ENCODE measurements around the gene EEA1. TPM values are rescaled to one million over a fixed set of nuclear protein-coding genes. Genes with fewer than 3 reads are reported as not detected.

The EEA1 gene
- total RNA-seq, 1 donor from 2014 or later = 13.7 TPM

DNA sequence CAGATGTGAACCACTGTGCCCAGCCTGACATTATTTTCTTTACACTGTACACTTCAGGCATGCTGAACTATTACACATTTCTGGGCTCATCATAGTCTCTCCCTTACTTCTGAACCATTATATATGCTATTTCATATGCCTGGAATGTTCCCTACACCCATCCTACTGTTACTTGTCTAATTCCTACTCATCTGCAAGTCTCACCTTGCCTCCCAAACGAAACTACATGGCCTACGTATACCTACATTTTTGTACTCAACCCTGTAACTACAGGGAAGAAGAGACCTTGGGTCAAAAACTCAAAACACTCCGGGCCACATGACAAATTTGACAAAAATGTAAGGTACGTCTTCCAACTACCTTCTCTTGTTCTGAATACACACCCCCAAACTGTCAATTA, 9.5 kb upstream of the EEA1 start:
- intact Hi-C loops (cut with micrococcal nuclease) = no loop called here

DNA sequence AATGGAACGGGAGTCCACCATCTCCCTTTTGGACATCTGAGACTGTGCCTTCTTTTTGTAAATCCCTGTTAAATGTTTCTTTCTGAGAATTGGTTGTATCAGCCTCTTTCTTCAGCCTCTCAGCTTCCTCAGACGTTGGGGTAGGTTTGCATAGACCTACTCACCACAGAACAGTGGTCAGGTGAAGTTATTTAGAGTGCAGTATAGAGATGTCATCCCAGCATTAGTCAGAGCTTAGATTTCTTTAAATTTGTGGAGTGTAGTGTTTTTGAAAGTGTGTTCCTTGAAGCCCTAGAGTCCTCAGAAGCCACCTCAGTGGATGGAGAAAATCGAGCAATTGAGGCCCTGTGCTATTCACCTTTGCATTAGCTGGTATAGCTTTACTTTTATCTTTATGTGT, 8.9 kb upstream of the EEA1 start:
- intact Hi-C loops (cut with micrococcal nuclease) = no loop called here

DNA sequence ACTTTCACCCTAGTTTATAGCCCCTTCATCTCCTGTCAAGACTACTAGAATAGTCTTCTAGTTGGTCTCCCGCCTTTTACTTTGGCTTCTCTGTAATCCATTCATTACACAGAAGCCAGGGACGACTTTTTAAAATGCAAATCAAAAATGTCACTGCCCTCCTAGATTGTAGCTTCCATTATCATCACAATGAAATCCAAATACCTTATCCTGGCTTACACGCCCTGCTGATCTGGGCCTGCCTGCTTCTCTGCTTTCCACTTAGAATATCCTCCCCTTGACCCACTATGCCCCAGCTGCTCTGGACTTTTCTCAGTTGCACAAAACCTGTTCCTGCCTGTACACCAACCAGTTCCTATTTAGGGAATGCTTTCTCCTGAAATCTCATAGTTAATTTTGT, 4.5 kb upstream of the EEA1 start:
- intact Hi-C loops (cut with micrococcal nuclease) = no loop called here

DNA sequence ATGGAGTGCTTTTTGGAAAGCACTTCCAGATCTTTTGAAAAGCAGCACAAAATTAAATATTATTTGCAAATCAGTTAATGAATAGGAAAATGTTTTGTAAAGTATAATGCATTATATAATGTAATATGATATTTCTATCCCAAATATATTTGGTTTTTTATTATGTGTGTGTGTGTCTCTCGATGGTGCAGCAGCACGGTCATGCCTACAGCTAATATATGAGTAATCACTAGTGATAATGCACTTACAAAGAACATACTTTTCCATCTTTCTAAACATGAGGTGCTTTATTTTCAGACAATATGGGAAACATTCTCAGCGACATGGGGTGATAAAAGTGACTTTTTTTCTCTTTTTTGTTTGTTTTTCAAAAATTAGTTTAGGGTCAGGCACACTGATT, 1.3 kb upstream of the EEA1 start:
- intact Hi-C loops (cut with micrococcal nuclease) = no loop called here

DNA sequence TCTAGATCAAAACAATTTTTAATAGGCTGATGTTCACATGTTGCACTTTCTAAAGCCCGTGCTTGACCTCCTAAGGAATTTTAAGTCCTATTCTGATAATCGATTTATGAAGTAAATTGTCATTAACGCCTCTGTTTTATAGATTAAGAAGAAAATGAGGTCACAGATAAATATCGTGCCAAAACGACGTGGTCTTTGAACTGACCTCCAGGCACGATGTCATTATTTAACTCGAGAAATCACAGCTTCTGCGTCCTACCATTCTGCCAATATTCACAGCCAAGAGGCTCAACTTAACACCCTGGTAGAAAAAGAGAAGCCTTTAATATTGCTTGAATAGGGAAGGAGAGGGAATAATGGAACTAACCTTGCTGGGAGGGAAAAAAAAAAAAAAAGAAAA, 888 bp upstream of the EEA1 start:
- intact Hi-C loops (cut with micrococcal nuclease) = loop anchor here (1.0 to 10.0 kb wide), 22 partner anchors 103 to 1715 kb away; partner anchors contain the start of genes CEP83, CRADD, MRPL42 and NUDT4

DNA sequence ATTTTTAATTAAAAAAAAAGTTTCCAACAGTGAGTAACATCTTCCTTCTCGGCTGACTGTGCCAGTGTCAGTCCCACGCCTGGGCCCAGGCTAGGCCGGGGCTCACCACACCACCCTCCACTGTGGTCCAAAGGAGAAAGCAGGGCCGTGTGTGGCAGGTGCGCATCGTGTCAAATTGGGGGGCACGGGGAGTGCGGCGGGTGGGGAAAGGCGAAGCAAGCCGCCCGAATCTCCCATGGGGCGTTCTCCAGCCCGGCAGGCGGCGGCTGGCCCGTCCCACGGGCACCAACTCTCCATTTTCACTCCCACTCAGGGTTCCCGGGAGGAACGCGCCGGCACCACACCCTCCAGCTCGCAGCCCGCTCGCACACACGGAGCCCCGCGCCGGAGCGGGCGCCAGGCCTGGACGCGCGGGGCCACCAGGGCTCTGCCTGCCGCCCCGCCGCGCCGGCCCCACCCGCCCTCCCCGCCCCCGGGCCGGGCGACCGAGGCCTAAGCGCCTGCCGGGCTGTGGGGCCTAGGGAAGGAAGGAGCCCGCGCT, 604 bp downstream of the EEA1 start:
- intact Hi-C loops (cut with micrococcal nuclease) = loop anchor here (5.0 to 10.0 kb wide), 13 partner anchors 469 to 1716 kb away; no protein-coding TSS in a partner anchor

DNA sequence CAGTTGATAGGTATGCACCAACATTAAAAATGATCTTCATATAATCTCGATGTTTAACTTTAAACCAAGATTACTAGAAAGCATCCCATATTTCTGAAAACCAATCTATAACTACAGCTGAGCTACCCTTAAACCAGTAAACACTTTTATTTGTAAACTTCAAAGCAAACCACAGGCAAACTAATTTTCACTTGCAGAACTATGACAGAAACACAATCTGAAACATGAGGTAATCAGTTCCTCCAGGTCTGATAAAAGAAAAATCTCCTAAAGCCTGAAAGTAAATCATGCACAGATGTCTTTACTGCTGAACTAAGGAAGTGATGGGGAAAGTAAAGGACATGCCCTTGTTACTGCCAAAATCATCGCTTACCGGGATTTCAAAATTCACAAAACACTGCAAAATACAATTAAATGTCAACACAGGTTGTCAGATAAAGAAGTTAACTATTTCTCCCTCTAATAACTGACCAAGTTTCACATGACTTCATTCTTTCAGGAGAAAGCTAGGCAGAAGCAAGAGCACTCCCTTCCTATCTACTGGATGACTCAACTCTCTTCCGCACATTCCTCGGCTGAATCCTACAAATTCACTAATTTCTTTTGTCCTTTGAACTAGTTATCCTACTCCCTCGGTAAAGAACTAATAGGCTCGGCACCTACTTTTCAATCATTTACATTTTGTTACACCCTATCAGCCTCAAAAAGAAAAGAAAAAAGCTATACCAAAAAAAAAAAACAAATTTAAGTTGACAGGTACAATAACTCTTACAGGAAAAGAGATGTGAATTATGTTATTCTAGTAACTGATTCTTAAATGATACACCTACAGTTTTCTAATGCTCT, 1.4 kb downstream of the EEA1 start:
- intact Hi-C loops (cut with micrococcal nuclease) = loop anchor here (1.0 to 10.0 kb wide), 17 partner anchors 19 to 1717 kb away; no protein-coding TSS in a partner anchor

DNA sequence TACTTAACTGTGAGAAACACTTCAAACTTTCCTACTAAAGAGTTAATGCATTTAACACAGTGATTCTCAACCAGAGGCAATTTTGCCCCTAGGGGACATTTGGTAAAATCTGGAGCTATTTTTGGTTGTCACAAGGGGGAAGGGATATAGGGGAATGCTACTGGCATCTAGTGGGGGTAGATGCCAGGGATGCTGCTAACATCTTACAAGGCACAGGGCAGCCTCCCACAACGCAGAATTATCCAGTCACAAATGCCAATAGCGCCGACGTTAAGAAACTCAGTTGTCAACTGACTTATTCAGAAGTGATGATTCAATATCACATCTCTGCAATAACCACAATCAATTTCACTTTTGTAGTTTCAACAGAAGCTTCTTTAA, 2.0 kb downstream of the EEA1 start:
- intact Hi-C loops (cut with micrococcal nuclease) = loop anchor here (1.0 to 10.0 kb wide), 17 partner anchors 19 to 1718 kb away; no protein-coding TSS in a partner anchor

DNA sequence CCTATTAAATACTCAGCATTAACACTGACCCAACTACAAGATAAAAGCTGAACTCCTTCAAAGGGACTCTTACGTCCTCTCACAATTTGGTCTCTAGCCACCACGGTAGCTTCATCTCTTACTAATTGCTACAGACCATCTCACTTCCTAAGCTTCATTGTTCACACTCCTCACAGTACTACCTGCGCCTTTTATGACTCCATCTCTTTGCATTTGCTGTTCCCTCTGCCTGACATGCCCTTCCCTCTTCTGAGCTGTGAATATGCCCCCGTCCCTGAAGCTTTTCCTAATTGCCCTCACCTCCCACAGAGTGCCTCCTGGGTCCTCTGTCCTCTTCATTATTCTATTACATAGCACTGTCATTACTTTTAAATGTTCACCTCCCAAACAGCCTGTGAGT, 2.5 kb downstream of the EEA1 start:
- intact Hi-C loops (cut with micrococcal nuclease) = loop anchor here (5.0 to 10.0 kb wide), 13 partner anchors 471 to 1718 kb away; no protein-coding TSS in a partner anchor

DNA sequence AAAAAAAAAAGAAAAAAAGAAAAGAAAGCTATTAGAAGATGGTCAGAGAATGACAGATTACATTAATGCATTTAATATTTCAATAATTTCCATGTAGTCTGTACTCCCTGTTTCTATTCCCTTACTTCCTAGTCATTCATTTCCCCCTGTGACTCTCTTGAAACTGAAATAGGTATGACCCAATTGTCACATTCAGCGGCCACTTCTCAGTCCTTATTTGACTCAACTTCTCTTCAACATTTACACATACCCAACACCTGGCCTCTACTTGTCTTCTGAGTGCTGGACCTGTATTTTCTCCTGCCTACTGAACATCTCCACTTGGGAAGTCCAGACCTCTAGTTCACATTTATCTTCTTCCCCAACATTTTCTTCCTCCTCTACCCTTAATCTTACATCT, 7.2 kb downstream of the EEA1 start:
- intact Hi-C loops (cut with micrococcal nuclease) = loop anchor here (10.0 kb wide), 4 partner anchors 717 to 1723 kb away; no protein-coding TSS in a partner anchor

DNA sequence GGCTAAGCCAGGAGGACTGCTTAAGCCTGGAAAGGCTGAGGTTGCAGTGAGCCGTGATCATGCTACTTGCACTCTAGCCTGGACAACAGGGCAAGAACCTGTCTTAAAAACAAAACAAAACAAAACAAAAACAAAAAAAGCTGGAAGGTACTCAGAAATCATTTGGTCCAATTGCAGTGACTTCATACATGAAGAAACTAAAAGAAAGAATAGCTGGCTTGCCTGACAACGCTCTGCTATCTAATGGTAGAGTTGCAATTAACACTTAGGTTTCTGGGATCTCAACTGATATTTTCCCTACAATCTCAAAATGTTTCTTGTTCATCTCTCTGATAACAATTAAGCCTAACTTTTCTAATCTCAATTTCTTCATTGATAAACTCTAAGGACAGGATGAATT, 13.7 kb downstream of the EEA1 start:
- intact Hi-C loops (cut with micrococcal nuclease) = no loop called here

DNA sequence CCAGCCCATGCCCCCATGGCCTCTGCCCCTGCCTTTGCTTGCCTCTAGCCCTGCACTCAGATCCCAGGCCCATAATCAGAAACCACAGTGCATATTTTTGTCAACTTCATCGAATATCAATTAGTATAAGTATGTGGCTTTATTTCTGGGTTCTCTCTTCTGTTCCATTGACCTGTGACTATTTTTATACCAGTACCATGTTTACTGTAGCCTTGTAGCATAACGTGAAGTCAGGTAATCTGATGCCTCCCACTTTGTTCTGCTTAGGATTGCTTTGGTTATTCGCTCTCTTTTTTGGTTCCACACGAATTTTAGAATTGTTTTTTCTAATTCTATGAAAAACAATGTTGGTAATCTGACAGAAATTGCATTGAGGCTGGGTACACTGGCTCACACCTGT, 14.9 kb downstream of the EEA1 start:
- intact Hi-C loops (cut with micrococcal nuclease) = no loop called here

DNA sequence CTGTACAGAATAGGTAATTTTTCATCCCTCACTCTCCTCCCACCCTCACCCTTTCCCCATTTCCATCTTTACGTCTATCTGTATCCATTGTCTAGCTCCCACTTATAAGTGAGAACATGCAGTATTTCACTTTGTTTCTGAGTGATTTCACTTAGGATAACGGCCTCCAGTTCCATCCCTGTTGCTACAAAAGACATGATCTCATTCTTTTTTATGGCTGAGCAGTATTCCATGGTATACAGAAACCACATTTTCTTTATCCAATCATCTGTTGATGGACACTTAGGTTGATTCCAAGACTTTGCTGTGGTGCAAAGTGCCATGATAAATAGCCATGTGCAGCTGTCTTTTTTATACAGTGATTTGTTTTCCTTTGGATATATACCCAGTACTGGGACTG, 16.4 kb downstream of the EEA1 start:
- intact Hi-C loops (cut with micrococcal nuclease) = no loop called here

DNA sequence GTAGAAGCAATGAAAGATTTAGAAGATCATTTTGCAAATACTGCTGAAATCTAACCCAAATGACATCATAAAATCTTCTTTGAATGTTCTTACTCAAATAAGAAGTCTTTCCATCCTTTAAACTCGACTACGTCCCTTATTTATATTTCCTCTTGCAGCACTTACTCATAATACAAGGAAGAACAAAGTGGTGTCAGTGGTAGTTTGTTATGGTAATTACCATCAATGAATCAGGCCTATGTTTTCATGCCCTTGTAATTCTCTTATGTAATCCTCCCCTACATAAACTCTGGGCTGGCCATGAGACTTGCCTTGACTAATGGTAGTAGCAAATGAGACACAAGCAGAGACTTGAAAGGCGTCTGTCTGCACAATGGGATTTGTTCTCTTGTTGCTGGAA, 17.0 kb downstream of the EEA1 start:
- intact Hi-C loops (cut with micrococcal nuclease) = no loop called here

DNA sequence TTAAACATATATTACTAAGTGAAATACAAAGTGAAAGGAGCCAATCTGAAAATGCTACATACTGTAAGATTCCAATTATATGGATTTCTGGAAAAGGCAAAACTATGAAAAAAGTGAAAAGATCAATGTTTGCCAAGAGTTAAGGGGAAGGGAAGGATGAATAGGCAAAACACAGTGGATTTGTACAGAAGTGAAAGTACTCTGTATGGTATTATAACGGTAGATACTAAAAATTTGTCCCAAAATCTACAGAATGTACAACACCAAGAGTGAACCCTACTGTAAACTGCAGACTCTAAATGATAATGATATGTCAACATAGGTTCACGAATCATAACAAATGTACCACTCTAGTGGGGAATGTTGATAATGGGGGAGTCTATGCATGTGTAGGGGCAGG, 17.8 kb downstream of the EEA1 start:
- intact Hi-C loops (cut with micrococcal nuclease) = no loop called here

DNA sequence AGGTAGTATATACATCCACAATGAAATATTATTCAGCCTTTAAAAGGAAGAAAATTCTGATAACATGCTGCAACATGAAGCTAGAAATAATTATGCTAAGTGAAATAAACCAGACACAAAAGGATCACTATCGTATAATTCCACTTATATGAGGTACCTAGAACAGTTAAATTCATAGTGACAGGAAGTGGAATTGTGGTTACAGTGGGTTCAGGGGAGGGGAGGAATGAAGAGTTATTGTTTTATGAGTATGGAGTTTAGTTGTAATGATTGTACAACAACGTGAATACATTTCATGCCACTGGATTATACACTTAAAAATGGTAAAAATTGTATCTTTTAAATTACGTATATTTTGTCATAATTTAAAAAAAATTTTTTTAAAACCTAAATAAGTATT, 21.0 kb downstream of the EEA1 start:
- intact Hi-C loops (cut with micrococcal nuclease) = loop anchor here (1.0 kb wide), 1 partner anchor 19 kb away; no protein-coding TSS in a partner anchor

DNA sequence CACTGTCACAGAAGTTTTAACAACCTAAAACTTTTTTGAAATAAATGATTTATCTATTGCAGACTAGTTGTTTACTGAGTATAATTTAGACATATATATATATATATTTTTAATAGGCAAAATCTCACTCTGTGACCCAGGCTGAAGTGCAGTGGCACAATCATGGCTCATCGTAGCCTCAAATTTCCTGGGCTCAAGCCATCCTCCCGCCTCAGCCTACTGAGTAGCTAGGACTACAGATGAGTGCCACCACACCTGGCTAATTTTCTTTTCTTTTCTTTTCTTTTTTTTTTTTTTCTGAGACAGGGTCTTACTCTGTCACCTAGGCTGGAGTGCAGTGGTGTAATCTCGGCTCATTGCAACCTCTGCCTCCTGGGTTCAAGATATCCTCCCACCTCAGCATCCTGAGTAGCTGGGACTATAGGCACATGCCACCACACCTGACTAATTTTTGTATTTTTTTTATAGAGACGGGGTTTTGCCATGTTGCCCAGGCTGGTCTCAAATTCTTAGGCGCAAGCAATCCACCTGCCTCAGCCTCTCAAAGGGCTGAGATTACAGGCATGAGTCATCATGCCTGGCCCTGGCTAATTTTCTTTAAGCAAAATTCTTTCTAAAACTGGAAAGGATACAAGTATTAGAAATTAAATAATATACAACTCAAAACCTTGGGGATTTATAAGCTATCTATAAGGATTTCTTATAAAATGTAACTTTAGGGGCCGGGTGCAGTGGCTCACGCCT, 23.1 kb downstream of the EEA1 start:
- intact Hi-C loops (cut with micrococcal nuclease) = no loop called here

DNA sequence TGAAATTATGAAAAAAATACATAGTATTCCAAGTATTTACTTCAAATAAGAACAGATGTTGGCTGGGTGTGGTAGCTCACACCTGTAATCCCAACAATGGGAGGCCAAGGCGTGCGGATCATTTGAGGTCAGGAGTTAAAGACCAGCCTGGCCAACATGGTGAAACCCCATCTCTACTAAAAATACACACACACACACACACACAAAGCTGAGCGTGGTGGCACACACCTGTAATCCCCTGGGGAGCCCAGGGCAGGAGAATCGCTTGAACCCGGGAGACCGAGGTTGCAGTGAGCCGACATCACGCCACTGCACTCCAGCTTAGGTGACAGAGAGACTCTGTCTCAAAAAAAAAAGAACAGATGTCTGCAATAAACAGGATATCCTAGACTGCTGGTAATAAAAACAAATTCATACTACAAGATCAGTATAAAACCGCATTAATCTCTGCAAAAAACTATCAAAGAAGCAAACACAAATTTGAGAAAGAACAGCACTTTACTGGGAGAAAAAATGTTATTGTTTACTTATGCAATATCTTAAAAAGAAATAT, 23.8 kb downstream of the EEA1 start:
- intact Hi-C loops (cut with micrococcal nuclease) = no loop called here

DNA sequence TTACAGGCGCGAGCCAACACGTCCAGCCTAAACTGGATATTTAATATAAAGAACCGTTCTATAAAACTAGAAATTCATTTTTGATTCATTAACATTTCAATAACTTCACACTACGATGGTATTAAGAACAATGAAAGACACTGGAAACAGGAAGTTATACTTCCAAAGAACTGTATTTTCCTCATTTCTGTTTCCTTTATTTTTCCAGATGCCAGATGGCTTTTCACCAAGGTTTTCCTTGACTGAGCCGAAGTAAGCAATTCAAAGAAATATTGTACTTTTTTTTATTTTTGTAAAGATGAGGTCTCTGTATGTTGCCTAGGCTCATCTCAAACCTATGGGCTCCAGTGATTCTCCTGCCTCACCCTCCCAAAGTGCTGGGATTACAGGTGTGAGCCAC, 28.2 kb downstream of the EEA1 start:
- intact Hi-C loops (cut with micrococcal nuclease) = no loop called here

DNA sequence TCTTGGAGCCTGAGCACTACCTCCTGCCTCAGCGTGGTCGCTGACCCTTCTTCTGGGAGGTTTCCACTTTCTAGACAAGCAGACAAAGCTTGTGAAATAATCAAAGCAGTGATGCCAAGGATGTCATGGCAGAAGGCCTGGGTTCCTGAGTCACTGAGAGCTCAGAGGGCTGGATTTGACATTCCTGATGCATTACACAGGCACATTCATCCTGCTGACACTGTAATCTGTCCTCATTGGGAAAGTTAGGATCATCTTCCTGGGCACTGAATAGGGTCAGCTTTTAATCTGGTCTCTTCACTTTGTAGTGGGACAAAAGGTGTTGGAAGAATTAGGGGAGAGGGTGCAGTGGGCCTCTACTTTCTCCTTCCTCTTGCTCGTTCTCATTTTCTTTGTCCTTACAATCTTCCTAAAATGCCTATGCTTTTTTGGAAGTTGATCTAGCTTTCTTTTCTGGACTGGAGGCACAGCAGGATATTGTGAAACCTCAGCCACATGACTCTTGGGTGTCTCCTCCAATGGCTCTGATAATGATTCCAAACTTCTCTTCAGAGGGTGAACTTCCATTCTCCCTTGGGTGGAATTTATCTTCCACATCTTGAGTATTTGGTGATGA, 29.6 kb downstream of the EEA1 start:
- intact Hi-C loops (cut with micrococcal nuclease) = no loop called here

DNA sequence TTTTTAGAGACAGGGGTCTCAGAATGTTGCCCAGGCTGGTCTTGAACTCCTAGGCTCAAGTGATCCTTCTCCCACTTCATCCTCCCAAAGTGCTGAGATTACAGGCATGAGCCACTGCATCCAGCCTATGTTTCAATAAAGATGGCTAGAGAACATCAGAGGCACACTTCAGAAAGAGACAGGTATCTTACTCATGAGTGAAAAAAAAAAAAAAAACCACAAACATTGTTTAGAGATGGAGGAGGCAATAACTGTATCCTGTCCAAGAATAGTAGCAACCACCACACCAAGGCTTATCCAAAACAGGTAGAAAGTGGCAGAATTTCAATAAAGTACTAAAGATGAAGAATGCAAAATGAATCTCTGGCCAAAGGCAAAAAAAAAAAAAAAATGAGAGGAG, 30.3 kb downstream of the EEA1 start:
- intact Hi-C loops (cut with micrococcal nuclease) = no loop called here

Measured in T-helper 1 cell treated with Interleukin-12 subunit alpha and Interleukin-12 subunit beta and Interleukin-4 antibody, amounts not matched to agents 30 ng/mL and 1 ng/mL, for 36 hours (primary cell).